GM21723 (cell line): ENCODE data around the gene LYAR.

ENCODE experiments used
- ATAC-seq: cut with Tn5 transposase; IDR thresholded peaks from one replicate; pipeline ENCODE4 v1.9.1; 2021; ENCODE audit warnings: mild to moderate bottlenecking, moderate library complexity; ENCODE audit not compliant: unreplicated experiment

LYAR gene

GRCh38 chr4:4316150-4316495 lies 26.2 kb upstream of the LYAR start:
- no peak for ATAC-seq

GRCh38 chr4:4315461-4316149 lies 25.7 kb upstream of the LYAR start:
- ATAC-seq, result no peak

GRCh38 chr4:4311193-4311592 lies 21.2 kb upstream of the LYAR start:
- ATAC-seq, result no peak

GRCh38 chr4:4308800-4309441 lies 19.0 kb upstream of the LYAR start:
- ATAC-seq, result no peak

- no peak for ATAC-seq
These were observed 17.0 kb upstream of the LYAR start for GRCh38 chr4:4306920-4307319.

GRCh38 chr4:4302416-4302815 lies 12.5 kb upstream of the LYAR start:
- no peak for ATAC-seq

GRCh38 chr4:4302001-4302400 lies 12.0 kb upstream of the LYAR start:
- ATAC-seq, result no peak

GRCh38 chr4:4299006-4299405 lies 9.1 kb upstream of the LYAR start:
- no peak for ATAC-seq

GRCh38 chr4:4296283-4296846 lies 6.4 kb upstream of the LYAR start:
- ATAC-seq, result no peak

- no peak for ATAC-seq
These were observed 3.3 kb upstream of the LYAR start for GRCh38 chr4:4293279-4293678.

- peak; percentile 15 for ATAC-seq
These were observed 385 bp downstream of the LYAR start for GRCh38 chr4:4289597-4289940.

GRCh38 chr4:4289055-4289454 lies 899 bp downstream of the LYAR start:
- ATAC-seq, result no peak

- ATAC-seq, result no peak
These were observed 1.9 kb downstream of the LYAR start for GRCh38 chr4:4288098-4288497.

- no peak for ATAC-seq
These were observed 4.9 kb downstream of the LYAR start for GRCh38 chr4:4284827-4285618.

GRCh38 chr4:4281787-4282186 lies 8.2 kb downstream of the LYAR start:
- ATAC-seq, result no peak

GRCh38 chr4:4277531-4277930 lies 12.4 kb downstream of the LYAR start:
- ATAC-seq, result no peak

GRCh38 chr4:4274226-4274625 lies 15.7 kb downstream of the LYAR start:
- no peak for ATAC-seq

GRCh38 chr4:4271912-4272311 lies 18.0 kb downstream of the LYAR start:
- ATAC-seq, result no peak

- no peak for ATAC-seq
These were observed 19.4 kb downstream of the LYAR start for GRCh38 chr4:4270529-4270928.

- no peak for ATAC-seq
These were observed 20.1 kb downstream of the LYAR start for GRCh38 chr4:4269856-4270255.

- ATAC-seq, result no peak
These were observed 20.6 kb downstream of the LYAR start for GRCh38 chr4:4269331-4269731.

- no peak for ATAC-seq
These were observed 21.2 kb downstream of the LYAR start for GRCh38 chr4:4268776-4269175.
